ENCODE results near the gene VAC14. TPM values are rescaled to one million over a fixed set of nuclear protein-coding genes. Genes with fewer than 3 reads are reported as not detected.

Gene VAC14
- total RNA-seq, 1 experiment from 2014 or later = 83.0 TPM

DNA sequence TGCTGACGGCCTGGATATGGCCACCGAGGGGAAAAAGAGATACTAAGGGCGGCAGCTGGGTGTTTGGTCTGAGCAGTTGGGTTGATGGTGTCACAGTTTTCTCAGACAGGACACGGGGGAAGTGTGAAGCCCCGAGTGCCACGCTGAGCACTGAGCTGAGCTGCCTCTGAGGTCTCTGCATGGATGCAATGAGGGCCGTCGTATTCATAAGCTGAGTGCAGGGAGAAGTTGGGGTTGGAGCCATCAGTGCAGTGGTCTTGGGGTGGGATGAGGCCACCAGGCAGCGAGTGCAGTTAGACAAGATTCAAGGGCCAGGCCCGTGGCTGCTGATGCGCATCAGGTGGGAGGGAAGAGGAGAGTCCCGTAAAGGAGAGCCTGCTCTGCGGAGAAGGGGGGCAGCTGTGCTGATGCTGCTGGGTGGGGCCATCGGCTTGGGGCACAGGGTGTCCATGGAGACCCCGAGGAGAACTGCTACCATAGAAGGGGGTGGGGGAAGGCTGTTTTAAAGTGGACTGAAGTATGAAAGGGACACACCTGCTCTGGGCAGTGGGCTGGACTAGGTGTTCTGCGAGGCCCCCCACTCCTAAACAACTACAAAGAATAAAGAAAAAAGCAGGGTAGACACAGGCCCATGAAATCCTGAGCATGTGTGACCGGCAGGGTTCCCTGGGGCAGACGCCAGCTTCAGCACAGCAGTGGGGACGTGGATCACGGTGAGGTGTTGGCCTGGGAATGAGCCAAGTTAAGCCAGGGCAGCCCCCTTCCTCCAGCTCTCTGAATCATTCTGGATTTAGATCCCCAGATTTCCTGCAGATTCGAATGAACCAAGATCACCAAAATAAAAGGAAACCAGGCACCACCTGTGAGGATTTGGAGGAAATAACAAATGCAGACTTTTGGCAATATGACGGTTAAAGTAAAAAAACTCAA lies 134.9 kb downstream of the VAC14 start:
- Histone ChIP-seq H3K27me3 (ENCODE audit: control insufficient read depth, insufficient read depth, low read length) (no peaks in the 10 kb centered on the region), H3K36me3 (replicated peaks; ENCODE audit: control insufficient read depth, insufficient read depth, low read length) (peaks cover 6% of the 10 kb centered on the region), H3K4me3 (ENCODE audit: insufficient read depth, low read depth, low read length) (no peak overlapping the region)
- peak; percentile 42 for DNase-seq

DNA sequence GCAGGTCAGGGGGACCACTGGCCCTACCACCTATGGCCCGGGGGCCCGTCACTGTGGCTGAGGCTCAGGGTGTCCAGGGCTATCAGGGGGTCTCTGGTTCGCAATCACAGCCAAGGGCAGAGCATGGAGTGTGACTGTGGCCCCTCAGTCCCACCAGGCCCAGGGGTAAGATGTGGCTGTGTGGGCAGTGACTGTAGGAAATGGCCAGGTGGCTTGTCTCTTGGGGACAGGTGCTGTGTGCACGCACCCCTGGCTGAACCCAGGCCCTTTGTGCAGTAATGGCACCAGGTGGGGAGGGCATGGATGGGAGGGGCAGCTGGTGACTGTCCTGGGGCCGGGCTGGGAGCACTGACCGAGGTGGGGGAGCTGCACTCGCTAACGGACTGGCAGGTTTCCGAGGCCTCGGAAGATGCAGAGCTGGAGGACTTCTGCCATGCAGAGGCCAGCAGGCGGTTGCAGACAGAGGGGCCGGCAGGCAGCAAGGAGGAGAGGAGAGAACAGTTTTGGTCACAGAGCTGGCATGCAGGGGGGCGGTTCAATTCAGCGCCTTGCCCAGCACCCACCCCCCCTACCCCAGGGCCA lies 135.8 kb downstream of the VAC14 start:
- H3K36me3 ChIP-seq (replicated peaks; ENCODE audit: control insufficient read depth, insufficient read depth, low read length) = peaks cover 6% of the 10 kb centered on the region
- H3K4me3 ChIP-seq (ENCODE audit: insufficient read depth, low read depth, low read length) = no peak overlapping the region
- DNase-seq = peak; percentile 52
- H3K27me3 ChIP-seq (ENCODE audit: control insufficient read depth, insufficient read depth, low read length) = no peaks in the 10 kb centered on the region

DNA sequence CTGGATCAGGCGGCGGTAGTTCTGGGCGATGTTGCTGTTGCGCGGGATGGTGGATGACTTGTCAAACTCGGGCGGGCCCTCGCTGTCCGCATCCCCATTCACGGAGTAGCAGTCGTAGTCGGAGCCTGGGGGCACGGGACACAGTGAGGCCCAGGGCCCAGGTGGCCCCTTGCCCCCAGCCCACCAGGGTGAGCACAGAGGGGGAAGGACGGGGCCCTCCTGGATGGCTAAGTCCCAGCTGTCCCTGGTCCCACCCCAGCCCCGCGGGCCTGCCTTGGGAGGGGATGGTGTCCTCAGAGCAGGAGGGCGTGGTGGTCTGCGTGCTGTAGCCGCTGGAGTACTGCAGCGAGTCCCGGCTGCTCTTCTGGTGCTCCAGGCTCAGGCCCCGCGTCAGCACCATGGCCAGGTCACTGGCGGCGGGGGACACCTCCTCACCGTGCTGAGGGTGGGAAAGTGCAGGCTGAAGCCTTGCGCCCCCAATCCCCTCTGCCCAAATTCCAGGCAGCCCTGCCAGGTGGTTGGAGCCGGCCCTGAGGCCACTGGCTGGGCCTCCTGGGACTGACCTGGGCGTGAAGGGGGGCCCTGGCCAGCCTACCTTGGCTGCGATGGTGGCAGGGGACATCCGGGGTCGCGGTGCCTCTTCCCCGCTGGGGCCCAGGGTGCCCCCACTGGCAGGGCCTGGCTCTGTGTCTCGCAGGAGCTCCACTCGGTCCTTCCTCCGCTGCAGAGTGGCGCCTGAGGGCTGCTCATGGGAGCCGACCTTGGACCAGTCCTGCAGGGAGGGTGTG lies 136.4 kb downstream of the VAC14 start:
- no peak for DNase-seq
- H3K36me3 ChIP-seq (replicated peaks; ENCODE audit: control insufficient read depth, insufficient read depth, low read length) = peaks cover 4% of the 10 kb centered on the region
- no peak overlapping the region for H3K4me3 ChIP-seq (ENCODE audit: insufficient read depth, low read depth, low read length)
- H3K27me3 ChIP-seq (ENCODE audit: control insufficient read depth, insufficient read depth, low read length) = no peaks in the 10 kb centered on the region

DNA sequence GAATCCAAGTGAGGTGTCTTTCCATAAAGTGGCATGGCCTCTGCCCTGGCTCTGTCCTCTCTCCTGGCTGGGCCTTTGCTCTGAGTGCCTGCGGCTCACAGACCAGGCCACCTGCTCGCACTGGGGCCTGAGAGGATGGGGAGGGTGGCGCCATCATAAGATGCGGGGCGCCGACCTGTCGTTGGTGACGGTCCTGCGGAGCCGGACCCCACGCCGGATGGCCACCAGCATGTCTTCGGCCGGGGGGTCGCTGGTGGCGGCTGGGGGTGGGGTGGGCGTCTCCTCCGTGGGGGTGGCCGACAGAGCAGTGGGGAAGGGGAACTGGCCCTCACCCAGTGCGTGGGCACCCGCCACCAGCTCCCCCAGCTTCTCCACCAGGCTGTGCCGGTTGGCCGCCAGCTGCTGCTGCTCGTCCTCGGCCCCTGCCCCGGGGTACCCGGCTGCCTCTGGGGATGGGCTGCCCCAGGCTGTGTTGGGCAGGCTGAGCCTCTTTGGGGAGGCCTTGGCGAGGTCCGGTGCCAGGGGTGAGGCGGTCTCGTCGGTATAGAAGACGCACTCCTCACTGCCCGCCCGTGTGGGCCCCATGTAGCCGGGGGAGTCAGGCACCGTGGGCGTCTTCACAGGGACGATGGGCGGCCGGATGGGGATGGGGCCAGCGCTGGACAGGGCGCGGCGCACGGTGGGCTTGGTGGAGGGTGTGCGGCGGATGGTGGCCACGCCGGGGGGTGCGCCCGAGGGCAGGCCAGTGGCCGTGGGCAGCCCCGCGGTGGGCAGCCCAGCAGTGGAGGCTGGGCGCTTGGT lies 137.2 kb downstream of the VAC14 start:
- no peaks in the 10 kb centered on the region for H3K27me3 ChIP-seq (ENCODE audit: control insufficient read depth, insufficient read depth, low read length)
- H3K4me3 ChIP-seq (ENCODE audit: insufficient read depth, low read depth, low read length) = no peak overlapping the region
- peaks cover 4% of the 10 kb centered on the region for H3K36me3 ChIP-seq (replicated peaks; ENCODE audit: control insufficient read depth, insufficient read depth, low read length)
- peak; percentile 69 for DNase-seq

DNA sequence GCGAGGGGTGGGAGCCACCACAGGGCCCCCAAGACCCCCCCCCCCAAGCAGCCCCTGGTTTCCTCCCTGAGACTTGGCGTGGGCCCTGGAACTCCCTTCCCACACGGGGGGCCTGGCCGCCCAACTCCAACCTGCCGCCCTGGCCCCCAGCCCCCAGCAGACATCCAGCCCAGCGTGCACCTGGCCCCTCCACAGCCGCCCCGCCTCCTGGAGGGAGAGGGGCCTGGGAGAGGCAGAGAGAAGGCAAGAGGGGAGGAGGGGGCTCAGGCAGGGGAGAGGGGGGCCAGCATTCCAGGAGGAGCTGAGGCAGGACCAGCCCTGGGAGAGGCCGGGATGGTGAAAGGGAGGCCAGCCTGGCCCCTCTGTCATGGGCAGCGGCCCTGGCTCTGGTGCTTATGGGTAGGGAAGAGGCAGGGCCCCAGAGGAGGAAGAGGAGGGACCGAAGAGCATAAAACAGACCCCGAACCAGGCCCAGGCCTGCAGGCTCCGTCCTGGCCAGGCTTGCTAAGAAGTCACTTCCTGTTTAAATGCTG lies 137.9 kb downstream of the VAC14 start:
- H3K4me3 ChIP-seq (ENCODE audit: insufficient read depth, low read depth, low read length) = no peak overlapping the region

DNA sequence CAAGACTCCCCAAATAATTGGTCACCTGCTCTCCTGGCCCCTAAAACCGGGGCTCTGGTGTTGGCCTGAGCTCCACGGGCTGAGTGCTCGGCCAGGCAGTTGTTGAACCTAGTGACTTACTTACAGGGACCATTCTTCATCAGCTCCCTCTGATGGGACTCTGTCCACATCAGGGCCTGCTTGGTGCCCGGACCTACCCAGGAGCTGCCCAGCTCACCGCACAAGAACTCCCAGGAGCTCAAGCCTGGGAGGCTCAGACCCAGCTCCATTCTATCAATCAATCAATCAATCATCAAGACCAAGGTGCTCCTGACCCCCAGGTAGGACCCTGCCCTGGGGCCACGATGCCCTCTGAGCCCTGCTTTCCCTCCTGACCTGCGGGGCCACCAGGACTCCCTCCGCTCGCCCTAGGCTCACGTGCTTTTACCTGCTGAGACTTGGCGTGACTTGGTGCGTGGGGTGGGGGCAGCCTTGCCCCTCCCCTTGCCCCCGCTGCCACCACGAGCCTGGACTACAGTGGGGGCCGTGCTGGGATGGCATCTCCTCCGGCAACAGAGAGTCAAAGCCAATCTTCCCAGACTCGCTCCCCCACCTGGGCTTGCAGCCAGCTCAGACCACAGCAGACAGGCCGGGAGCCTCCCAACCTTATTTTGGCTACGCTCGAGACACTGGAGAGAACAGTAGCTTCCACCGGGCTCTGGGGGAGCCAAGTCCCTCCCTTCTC lies 138.9 kb downstream of the VAC14 start:
- no peak overlapping the region for H3K4me3 ChIP-seq (ENCODE audit: insufficient read depth, low read depth, low read length)
- DNase-seq = peak; percentile 66
- H3K27me3 ChIP-seq (ENCODE audit: control insufficient read depth, insufficient read depth, low read length) = no peaks in the 10 kb centered on the region
- H3K36me3 ChIP-seq (replicated peaks; ENCODE audit: control insufficient read depth, insufficient read depth, low read length) = peaks cover 2% of the 10 kb centered on the region

More for the DNA sequence above, 137.9 kb downstream of the VAC14 start:
- peaks cover 2% of the 10 kb centered on the region for H3K36me3 ChIP-seq (replicated peaks; ENCODE audit: control insufficient read depth, insufficient read depth, low read length)
- no peaks in the 10 kb centered on the region for H3K27me3 ChIP-seq (ENCODE audit: control insufficient read depth, insufficient read depth, low read length)
- DNase-seq = peak; percentile 70

DNA sequence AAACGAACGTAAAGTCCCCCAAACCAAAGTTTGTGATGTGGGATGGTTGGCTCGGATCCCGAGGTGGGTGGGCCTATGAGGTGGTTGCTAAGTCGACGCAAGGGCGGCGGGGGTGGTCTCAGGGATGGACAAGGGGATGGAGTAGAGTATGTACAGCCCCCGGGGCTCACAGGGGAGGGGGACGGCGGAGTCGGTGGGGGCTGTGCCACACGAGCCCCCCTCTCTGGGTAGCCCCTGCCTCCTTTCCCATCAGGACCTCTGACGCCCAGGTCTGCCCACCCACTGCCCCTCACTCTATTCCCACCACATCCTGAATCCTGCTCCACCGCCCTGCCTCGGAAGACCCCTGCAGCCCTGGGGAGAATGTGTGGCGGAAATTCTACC lies 139.4 kb downstream of the VAC14 start:
- Histone ChIP-seq H3K27me3 (ENCODE audit: control insufficient read depth, insufficient read depth, low read length) (no peaks in the 10 kb centered on the region), H3K4me3 (ENCODE audit: insufficient read depth, low read depth, low read length) (no peak overlapping the region), H3K36me3 (replicated peaks; ENCODE audit: control insufficient read depth, insufficient read depth, low read length) (peaks cover 2% of the 10 kb centered on the region)
- DNase-seq = peak; percentile 68

DNA sequence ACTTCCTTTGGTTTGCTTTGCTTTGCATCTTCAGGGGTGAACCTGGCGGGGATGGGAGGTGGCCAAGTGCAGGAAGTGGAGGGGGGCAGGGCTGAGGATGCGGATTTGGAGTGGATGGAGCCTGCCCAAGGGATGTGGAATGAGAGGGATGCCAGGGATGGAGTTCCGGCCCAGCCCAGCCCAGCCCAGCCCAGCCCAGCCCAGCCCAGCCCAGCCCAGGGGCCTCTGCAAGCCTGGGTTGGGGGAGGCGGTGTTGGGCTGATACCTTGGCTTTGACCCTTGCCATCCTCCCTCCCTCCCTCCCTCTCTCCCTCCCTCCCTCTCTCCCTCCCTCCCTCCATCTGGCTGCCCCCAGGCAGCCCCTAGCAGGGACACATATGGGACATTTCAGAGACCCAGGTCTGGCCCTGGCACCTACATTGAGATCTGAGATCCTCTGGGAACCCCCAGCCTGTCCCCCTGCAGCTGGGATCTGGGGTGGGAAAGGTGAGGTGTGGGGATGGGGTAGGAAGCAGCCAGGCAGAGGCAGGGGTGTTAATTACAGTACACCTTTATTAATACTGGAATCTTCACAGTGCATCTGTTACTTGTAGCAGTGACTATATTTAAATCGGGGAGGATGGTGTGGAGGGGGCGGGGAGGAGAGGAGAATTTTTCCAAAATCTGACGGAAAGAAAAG lies 140.1 kb downstream of the VAC14 start:
- H3K36me3 ChIP-seq (replicated peaks; ENCODE audit: control insufficient read depth, insufficient read depth, low read length) = peaks cover 2% of the 10 kb centered on the region
- no peak overlapping the region; the same call in 1 of the 2 replicates for H3K4me3 ChIP-seq (ENCODE audit: insufficient read depth, low read depth, low read length)
- DNase-seq = peak; percentile 88
- H3K27me3 ChIP-seq (ENCODE audit: control insufficient read depth, insufficient read depth, low read length) = no peaks in the 10 kb centered on the region

DNA sequence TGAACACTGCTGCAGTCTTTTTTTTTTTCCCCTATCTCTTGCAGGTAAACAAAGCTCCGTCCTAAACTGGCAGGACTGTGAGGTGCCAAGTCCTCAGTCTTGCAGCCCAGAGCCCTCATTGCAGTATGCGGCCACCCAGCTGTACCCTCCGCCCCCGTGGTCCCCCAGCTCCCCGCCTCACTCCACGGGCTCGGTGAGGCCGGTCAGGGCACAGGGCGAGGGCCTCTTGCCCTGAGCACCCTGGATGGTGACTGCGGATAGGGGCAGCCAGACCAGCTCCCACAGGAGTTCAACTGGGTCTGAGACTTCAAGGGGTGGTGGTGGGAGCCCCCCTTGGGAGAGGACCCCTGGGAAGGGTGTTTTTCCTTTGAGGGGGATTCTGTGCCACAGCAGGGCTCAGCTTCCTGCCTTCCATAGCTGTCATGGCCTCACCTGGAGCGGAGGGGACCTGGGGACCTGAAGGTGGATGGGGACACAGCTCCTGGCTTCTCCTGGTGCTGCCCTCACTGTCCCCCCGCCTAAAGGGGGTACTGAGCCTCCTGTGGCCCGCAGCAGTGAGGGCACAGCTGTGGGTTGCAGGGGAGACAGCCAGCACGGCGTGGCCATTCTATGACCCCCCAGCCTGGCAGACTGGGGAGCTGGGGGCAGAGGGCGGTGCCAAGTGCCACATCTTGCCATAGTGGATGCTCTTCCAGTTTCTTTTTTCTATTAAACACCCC lies 140.8 kb downstream of the VAC14 start:
- DNase-seq = peak; percentile 51
- H3K4me3 ChIP-seq (ENCODE audit: insufficient read depth, low read depth, low read length) = no peak overlapping the region
- H3K27me3 ChIP-seq (ENCODE audit: control insufficient read depth, insufficient read depth, low read length) = no peaks in the 10 kb centered on the region
- H3K36me3 ChIP-seq (replicated peaks; ENCODE audit: control insufficient read depth, insufficient read depth, low read length) = no peaks in the 10 kb centered on the region; the same call in 1 of the 2 replicates

DNA sequence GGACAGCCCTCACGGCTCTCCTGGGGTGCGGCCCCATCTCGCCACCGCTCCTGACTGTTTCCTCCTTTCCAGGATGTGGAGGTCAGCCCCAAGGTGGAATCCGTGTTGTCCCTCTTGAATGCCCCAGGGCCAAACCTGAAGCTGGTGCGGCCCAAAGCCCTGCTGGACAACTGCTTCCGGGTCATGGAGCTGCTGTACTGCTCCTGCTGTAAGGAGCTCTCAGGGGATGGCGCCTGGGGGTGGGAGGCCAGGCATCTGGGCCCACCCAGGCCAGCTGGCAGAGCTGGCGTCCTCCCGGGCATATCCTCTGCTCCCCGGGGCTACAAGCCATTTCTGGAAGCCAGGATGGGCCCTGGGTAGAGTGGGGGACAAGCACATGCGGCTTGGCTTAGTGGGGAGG lies 141.4 kb downstream of the VAC14 start:
- no peak overlapping the region for H3K4me3 ChIP-seq (ENCODE audit: insufficient read depth, low read depth, low read length)
- no peaks in the 10 kb centered on the region for H3K27me3 ChIP-seq (ENCODE audit: control insufficient read depth, insufficient read depth, low read length)
- no peaks in the 10 kb centered on the region for H3K36me3 ChIP-seq (replicated peaks; ENCODE audit: control insufficient read depth, insufficient read depth, low read length)
- DNase-seq = peak; percentile 40

DNA sequence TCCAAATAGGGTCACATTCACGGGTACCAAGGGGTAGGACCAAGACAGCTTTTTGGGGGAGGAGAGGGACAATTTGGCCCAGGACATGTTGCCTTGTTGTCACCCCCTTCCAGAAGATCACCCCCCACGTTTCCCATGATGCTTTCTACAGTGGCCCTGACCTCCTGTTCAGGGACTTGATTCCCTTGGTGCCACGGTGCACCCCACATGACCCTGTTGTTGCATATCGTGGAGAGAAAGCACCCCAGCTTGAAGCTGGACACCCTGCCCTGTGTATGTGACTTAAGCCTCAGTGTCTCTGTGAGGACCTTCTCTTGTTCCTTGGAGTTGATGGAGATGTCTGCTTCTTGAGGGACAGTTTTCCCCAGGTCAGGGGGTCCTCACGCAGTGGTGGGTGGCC lies 142.0 kb downstream of the VAC14 start:
- no peak overlapping the region for H3K4me3 ChIP-seq (ENCODE audit: insufficient read depth, low read depth, low read length)
- no peaks in the 10 kb centered on the region for H3K27me3 ChIP-seq (ENCODE audit: control insufficient read depth, insufficient read depth, low read length)
- DNase-seq = no peak
- no peaks in the 10 kb centered on the region for H3K36me3 ChIP-seq (replicated peaks; ENCODE audit: control insufficient read depth, insufficient read depth, low read length)

DNA sequence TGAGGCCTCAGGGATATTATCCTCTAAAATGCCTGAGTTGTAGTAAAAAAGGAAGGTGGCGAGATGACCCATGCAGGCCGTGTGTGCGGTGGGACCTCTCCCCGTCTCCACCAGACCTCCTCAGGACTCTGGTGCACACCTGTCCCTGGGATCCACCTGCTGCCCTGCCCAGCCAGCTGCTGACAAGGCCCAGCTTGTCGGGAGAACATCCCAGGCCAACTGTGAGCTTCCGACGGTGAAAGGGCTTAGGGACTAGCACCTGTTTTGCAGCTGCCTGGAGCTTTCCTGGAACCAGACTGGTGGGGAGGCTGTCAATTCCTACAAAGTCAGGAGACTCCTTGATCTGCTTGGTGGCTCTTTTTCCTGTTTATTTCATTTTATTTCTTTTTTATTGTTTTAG lies 143.0 kb downstream of the VAC14 start:
- DNase-seq = no peak
- H3K4me3 ChIP-seq (ENCODE audit: insufficient read depth, low read depth, low read length) = no peak overlapping the region
- H3K36me3 ChIP-seq (replicated peaks; ENCODE audit: control insufficient read depth, insufficient read depth, low read length) = no peaks in the 10 kb centered on the region
- no peaks in the 10 kb centered on the region for H3K27me3 ChIP-seq (ENCODE audit: control insufficient read depth, insufficient read depth, low read length)
